Measurements from ENCODE around the gene TFEB.
A peak's percentile ranks its signal among the peaks of the same experiment; 100 is the strongest.

TFEB gene

GRCh38 chr6:41712651-41713103 lies 22.7 kb downstream of the TFEB start:
- Histone ChIP-seq H3K79me2 (ENCODE audit: control insufficient read depth, insufficient read depth, low read length, unreplicated experiment) (no peaks in the 10 kb centered on the region), H3K36me3 (ENCODE audit: insufficient read depth, low read length) (no peaks in the 10 kb centered on the region), H3K27ac (ENCODE audit: low read depth, low read length) (no peak overlapping the region)

GRCh38 chr6:41711323-41712038 lies 23.9 kb downstream of the TFEB start:
- H3K27ac ChIP-seq (ENCODE audit: low read depth, low read length), result no peak overlapping the region
- H3K79me2 ChIP-seq (ENCODE audit: control insufficient read depth, insufficient read depth, low read length, unreplicated experiment), result no peaks in the 10 kb centered on the region
- H2AFZ ChIP-seq (ENCODE audit: low read length, unreplicated experiment), result no peak overlapping the region
- no peaks in the 10 kb centered on the region for H3K36me3 ChIP-seq (ENCODE audit: insufficient read depth, low read length)
- no peaks in the 10 kb centered on the region for H3K27me3 ChIP-seq (ENCODE audit: insufficient read depth, low read length)
- no peak overlapping the region for H3K4me3 ChIP-seq (ENCODE audit: low read depth, low read length)
- peaks cover 27% of the 10 kb centered on the region for H3K4me1 ChIP-seq (ENCODE audit: control insufficient read depth, insufficient read depth, low read length, unreplicated experiment)

More at GRCh38 chr6:41712651-41713103, 22.7 kb downstream of the TFEB start:
- Histone ChIP-seq H3K4me3 (ENCODE audit: low read depth, low read length) (no peak overlapping the region), H3K4me1 (ENCODE audit: control insufficient read depth, insufficient read depth, low read length, unreplicated experiment) (peaks cover 20% of the 10 kb centered on the region), H3K27me3 (ENCODE audit: insufficient read depth, low read length) (no peaks in the 10 kb centered on the region), H2AFZ (ENCODE audit: low read length, unreplicated experiment) (no peak overlapping the region)

DNA sequence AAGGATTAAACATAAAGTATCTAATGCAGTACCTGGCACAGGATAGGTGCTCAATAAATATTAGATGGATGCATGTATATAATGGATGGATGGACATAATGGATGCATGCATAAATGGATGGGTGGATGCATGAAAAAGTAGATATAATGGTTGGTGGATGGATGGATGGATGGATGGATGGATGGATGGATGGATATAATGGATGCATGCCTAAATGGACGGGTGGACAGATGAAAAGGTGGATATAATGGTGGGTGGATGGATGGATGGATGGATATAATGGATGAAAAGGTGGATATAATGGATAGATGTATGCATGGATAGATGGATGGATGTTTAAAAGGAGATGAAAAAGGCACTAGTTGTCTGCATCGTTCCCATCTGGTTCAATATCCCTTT lies 26.0 kb downstream of the TFEB start:
- H3K4me3 ChIP-seq (ENCODE audit: low read depth, low read length), result no peak overlapping the region
- no peak overlapping the region for H2AFZ ChIP-seq (ENCODE audit: low read length, unreplicated experiment)
- peaks cover 38% of the 10 kb centered on the region for H3K4me1 ChIP-seq (ENCODE audit: control insufficient read depth, insufficient read depth, low read length, unreplicated experiment)
- no peaks in the 10 kb centered on the region for H3K79me2 ChIP-seq (ENCODE audit: control insufficient read depth, insufficient read depth, low read length, unreplicated experiment)
- H3K27me3 ChIP-seq (ENCODE audit: insufficient read depth, low read length), result no peaks in the 10 kb centered on the region
- no peaks in the 10 kb centered on the region for H3K36me3 ChIP-seq (ENCODE audit: insufficient read depth, low read length)
- H3K27ac ChIP-seq (ENCODE audit: low read depth, low read length), result no peak overlapping the region

- no peaks in the 10 kb centered on the region for H3K79me2 ChIP-seq (ENCODE audit: control insufficient read depth, insufficient read depth, low read length, unreplicated experiment)
- no peak overlapping the region for H2AFZ ChIP-seq (ENCODE audit: low read length, unreplicated experiment)
- no peak overlapping the region for H3K27ac ChIP-seq (ENCODE audit: low read depth, low read length)
These were observed 26.6 kb downstream of the TFEB start for GRCh38 chr6:41708856-41709255.

DNA sequence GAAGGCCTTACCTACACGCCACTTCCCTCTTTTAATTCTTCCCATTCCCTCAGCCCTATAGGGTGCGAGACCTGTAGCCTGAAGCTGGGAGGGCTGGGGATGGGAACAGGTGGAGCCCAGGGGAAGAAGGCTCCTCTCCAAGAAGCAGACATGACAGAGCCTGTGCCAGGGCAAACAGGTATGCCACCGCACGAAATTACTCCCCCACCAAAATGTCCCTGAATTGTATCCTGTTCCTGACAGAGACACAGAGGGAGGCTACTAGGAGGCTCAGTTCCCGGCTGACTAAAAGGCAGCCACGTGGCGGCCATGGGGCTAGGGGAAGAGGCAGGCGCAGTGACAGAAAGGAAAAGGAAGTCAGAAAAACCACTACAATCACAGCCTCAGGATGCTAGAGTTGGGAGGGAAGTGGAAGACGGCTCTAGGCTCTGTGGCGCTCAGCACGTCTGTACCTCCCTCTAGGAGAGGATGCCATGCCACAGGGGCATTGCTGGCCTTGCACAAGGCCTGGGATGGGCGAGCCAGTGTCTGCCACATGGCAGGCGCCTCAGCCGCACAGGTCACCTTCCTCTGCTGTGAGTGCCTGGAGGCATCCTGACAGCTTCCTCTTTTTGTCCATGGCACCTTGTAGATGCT lies 27.7 kb downstream of the TFEB start:
- Histone ChIP-seq H3K27me3 (ENCODE audit: insufficient read depth, low read length) (no peaks in the 10 kb centered on the region), H3K4me1 (ENCODE audit: control insufficient read depth, insufficient read depth, low read length, unreplicated experiment) (peaks cover 25% of the 10 kb centered on the region), H3K79me2 (ENCODE audit: control insufficient read depth, insufficient read depth, low read length, unreplicated experiment) (no peaks in the 10 kb centered on the region), H2AFZ (ENCODE audit: low read length, unreplicated experiment) (no peak overlapping the region), H3K4me3 (ENCODE audit: low read depth, low read length) (no peak overlapping the region), H3K36me3 (ENCODE audit: insufficient read depth, low read length) (no peaks in the 10 kb centered on the region), H3K27ac (ENCODE audit: low read depth, low read length) (no peak overlapping the region)

More at GRCh38 chr6:41708856-41709255, 26.6 kb downstream of the TFEB start:
- peaks cover 37% of the 10 kb centered on the region for H3K4me1 ChIP-seq (ENCODE audit: control insufficient read depth, insufficient read depth, low read length, unreplicated experiment)
- no peak overlapping the region for H3K4me3 ChIP-seq (ENCODE audit: low read depth, low read length)
- H3K36me3 ChIP-seq (ENCODE audit: insufficient read depth, low read length), result no peaks in the 10 kb centered on the region
- no peaks in the 10 kb centered on the region for H3K27me3 ChIP-seq (ENCODE audit: insufficient read depth, low read length)

GRCh38 chr6:41706876-41707564 lies 28.4 kb downstream of the TFEB start:
- H3K4me1 ChIP-seq (ENCODE audit: control insufficient read depth, insufficient read depth, low read length, unreplicated experiment), result peaks cover 19% of the 10 kb centered on the region
- H3K27ac ChIP-seq (ENCODE audit: low read depth, low read length), result no peak overlapping the region
- H2AFZ ChIP-seq (ENCODE audit: low read length, unreplicated experiment), result no peak overlapping the region
- H3K4me3 ChIP-seq (ENCODE audit: low read depth, low read length), result no peak overlapping the region
- H3K36me3 ChIP-seq (ENCODE audit: insufficient read depth, low read length), result no peaks in the 10 kb centered on the region
- no peaks in the 10 kb centered on the region for H3K79me2 ChIP-seq (ENCODE audit: control insufficient read depth, insufficient read depth, low read length, unreplicated experiment)
- H3K27me3 ChIP-seq (ENCODE audit: insufficient read depth, low read length), result no peaks in the 10 kb centered on the region

DNA sequence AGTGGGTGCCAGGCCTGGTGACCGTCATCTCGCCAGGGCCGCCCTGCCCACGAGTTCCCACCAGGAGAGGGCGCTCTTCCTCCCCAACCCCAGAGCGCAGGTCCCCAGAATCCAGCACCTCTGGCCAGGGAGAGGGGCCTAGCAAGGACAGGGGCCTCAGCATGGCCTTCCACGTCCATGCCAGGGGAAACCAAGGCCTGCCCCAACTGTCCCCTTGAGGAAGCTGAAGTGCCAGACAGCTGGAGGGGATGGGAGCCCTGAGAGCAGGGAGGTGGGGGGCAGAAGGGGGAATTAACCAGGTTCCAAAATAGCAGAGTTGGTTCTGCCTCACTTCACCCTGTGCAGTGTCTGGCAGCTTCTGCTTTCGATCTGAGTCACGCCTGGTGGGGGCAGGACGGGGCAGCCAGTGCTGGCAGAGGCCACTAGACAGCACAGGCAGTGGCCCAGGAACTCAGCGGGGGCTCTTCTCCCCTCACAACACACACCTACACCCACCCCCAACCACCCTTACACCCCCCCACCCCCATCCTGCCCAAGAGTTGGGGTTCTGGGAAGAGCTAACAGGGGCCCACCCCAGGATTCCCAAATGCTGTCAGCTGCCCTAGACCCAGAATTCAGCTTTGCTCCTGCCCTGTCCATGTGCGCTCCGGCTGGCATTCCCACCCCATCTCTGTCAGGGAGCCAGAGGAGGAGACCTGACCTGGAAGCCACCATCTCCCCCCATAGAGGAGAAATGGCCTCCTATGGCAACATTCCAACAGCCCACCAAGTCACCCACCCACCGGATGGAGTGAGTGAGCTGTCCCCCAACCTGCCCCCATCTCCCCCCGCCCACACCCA lies 29.2 kb downstream of the TFEB start:
- Histone ChIP-seq H2AFZ (ENCODE audit: low read length, unreplicated experiment) (no peak overlapping the region), H3K79me2 (ENCODE audit: control insufficient read depth, insufficient read depth, low read length, unreplicated experiment) (no peaks in the 10 kb centered on the region), H3K36me3 (ENCODE audit: insufficient read depth, low read length) (no peaks in the 10 kb centered on the region), H3K4me3 (ENCODE audit: low read depth, low read length) (no peak overlapping the region), H3K27me3 (ENCODE audit: insufficient read depth, low read length) (no peaks in the 10 kb centered on the region), H3K4me1 (ENCODE audit: control insufficient read depth, insufficient read depth, low read length, unreplicated experiment) (peaks cover 19% of the 10 kb centered on the region), H3K27ac (ENCODE audit: low read depth, low read length) (peak overlapping the region; percentile 13; the same call in 1 of the 2 replicates)

DNA sequence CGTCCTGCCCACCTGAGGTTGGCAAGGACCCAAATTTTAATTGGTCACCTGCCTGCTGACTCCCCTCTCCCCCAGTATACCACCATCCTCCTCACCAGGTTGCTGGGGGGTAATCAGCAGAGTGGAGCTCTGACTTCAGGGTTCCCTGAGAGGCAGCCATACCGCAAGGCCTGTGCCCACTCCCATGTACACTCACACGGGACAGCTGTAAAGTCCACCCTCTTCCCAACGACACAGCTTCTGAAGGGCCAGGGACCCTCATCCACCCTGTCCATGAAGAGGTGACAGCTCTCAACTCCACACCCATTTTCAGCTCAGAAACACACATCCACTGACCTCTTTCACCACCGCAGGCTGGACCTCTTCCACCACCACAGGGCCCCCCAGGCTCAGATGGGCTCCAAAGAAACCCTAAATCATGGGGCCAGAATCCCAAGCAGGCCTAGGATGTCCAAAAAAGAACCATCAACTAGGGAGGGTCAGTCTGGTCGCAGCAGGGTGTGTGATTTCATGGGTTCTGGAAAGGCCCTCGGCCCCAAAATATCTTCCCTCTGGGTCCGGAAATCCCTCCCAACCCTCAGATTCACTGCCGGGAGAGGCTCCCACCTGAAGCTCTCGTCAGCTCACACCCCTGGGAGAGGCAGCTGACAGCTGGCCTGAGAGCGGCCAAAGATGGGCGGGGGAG lies 30.0 kb downstream of the TFEB start:
- Histone ChIP-seq H3K27me3 (ENCODE audit: insufficient read depth, low read length) (no peaks in the 10 kb centered on the region), H3K27ac (ENCODE audit: low read depth, low read length) (no peak overlapping the region), H2AFZ (ENCODE audit: low read length, unreplicated experiment) (no peak overlapping the region), H3K4me1 (ENCODE audit: control insufficient read depth, insufficient read depth, low read length, unreplicated experiment) (peaks cover 19% of the 10 kb centered on the region), H3K4me3 (ENCODE audit: low read depth, low read length) (no peak overlapping the region), H3K79me2 (ENCODE audit: control insufficient read depth, insufficient read depth, low read length, unreplicated experiment) (no peaks in the 10 kb centered on the region), H3K36me3 (ENCODE audit: insufficient read depth, low read length) (no peaks in the 10 kb centered on the region)

- Histone ChIP-seq H3K27ac (ENCODE audit: low read depth, low read length) (no peak overlapping the region), H2AFZ (ENCODE audit: low read length, unreplicated experiment) (no peak overlapping the region), H3K27me3 (ENCODE audit: insufficient read depth, low read length) (no peaks in the 10 kb centered on the region), H3K36me3 (ENCODE audit: insufficient read depth, low read length) (no peaks in the 10 kb centered on the region), H3K4me1 (ENCODE audit: control insufficient read depth, insufficient read depth, low read length, unreplicated experiment) (peaks cover 19% of the 10 kb centered on the region), H3K79me2 (ENCODE audit: control insufficient read depth, insufficient read depth, low read length, unreplicated experiment) (no peaks in the 10 kb centered on the region), H3K4me3 (ENCODE audit: low read depth, low read length) (no peak overlapping the region)
These were observed 30.6 kb downstream of the TFEB start for GRCh38 chr6:41704656-41705310.
